Measurements from ENCODE around the gene ZBTB24. TPM values are rescaled to one million over a fixed set of nuclear protein-coding genes. Genes with fewer than 3 reads are reported as not detected.

Gene ZBTB24
- total and polyA plus RNA-seq, 2 of the 13 experiments (the other 11 are each of a cell fraction or from before 2014, with no cell fraction given) = 1.5 to 6.2 TPM

GRCh38 chr6:109485266-109485935, 2.4 kb upstream of the ZBTB24 start:
- Histone ChIP-seq H3K36me3 (replicated peaks in 1 of 2; ENCODE audit: control insufficient read depth in 1 of 2, insufficient read depth in 2 of 2, low read length in 2 of 2) (peaks cover 0 to 8% of the 10 kb centered on the region in 2 experiments; a peak in 3 of 5 replicates), H3K4me2 (ENCODE audit: low read depth, low read length) (no peak overlapping the region), H3K9me3 (ENCODE audit: low read length) (no peaks in the 10 kb centered on the region), H3K27ac (ENCODE audit: extremely low read length, insufficient read depth, low read length) (no peak overlapping the region), H3K9ac (ENCODE audit: insufficient read depth, low read depth, low read length) (no peak overlapping the region), H3K79me2 (ENCODE audit: insufficient read depth, low read length) (peaks cover 8% of the 10 kb centered on the region), H3K4me1 (ENCODE audit: insufficient read depth, low read length) (peaks cover 26% of the 10 kb centered on the region), H3K27me3 (ENCODE audit: control insufficient read depth in 1 of 2, insufficient read depth in 2 of 2, low read length in 2 of 2) (peaks cover 0 to 4% of the 10 kb centered on the region in 2 experiments; a peak in 1 of 5 replicates), H2AFZ (ENCODE audit: low read length) (no peak overlapping the region), H4K20me1 (ENCODE audit: insufficient read depth, low read length) (no peaks in the 10 kb centered on the region), H3K4me3 (replicated peaks in 1 of 3; ENCODE audit: insufficient read depth in 1 of 3, low read depth in 2 of 3, low read length in 3 of 3) (no peak overlapping the region)
- 26% methylated on average over 3 of the region's 3 CpGs for WGBS (ENCODE audit: low lambda C conversion rate)
- ChIA-PET POLR2A (no interaction called here), CTCF (ENCODE audit: low intra/inter-chr PET ratio, low total read pairs) (no interaction called here)
- TF ChIP-seq ZNF672 (CRISPR knock-in tag; IDR thresholded peaks at IDR 0.05) = no peak
- no peak for TF ChIP-seq YY1 (IDR thresholded peaks at IDR 0.05; ENCODE audit: insufficient read depth, insufficient replicate concordance, low read depth, low read length)
- TF ChIP-seq ZBTB25 (CRISPR knock-in tag; IDR thresholded peaks at IDR 0.05) = no peak
- TF ChIP-seq RBM22 (optimal IDR thresholded peaks at IDR 0.05; ENCODE audit: low read length) = no peak
- no peak for TF ChIP-seq MLX (CRISPR knock-in tag; IDR thresholded peaks at IDR 0.05)
- TF ChIP-seq ZBTB3 (CRISPR knock-in tag; IDR thresholded peaks at IDR 0.05; ENCODE audit: borderline replicate concordance, low read depth) = no peak
- no peak for TF ChIP-seq ZNF367 (CRISPR knock-in tag; IDR thresholded peaks at IDR 0.05; ENCODE audit: borderline replicate concordance)
- no peak for TF ChIP-seq ZNF205 (CRISPR knock-in tag; IDR thresholded peaks at IDR 0.05)
- no peak for TF ChIP-seq ZFY (CRISPR knock-in tag; IDR thresholded peaks at IDR 0.05)
- no peak for TF ChIP-seq ZNF691 (CRISPR knock-in tag; IDR thresholded peaks at IDR 0.05; ENCODE audit: borderline replicate concordance, low read depth)
- no peak for TF ChIP-seq ZBTB49 (CRISPR knock-in tag; IDR thresholded peaks at IDR 0.05; ENCODE audit: borderline replicate concordance)
- no TSS peak for BruUV-seq (replicated peaks)
- in situ Hi-C loops (cut with HindIII; ENCODE audit: extremely low pct_ligation_motif_present, low pct_unique_long_range_greater_than_20kb) = no loop called here
- ATAC-seq = no peak
- FAIRE-seq = no peak
- no peak for DNase-seq (ENCODE audit: low spot score)
- intact Hi-C loops (cut with micrococcal nuclease; ENCODE audit: unreplicated experiment) = no loop called here
